ENCODE results near the gene SYK. TPM values are rescaled to one million over a fixed set of nuclear protein-coding genes. Genes with fewer than 3 reads are reported as not detected.

SYK gene
- total RNA-seq, 2 donors from 2014 or later: 4.5 to 43.6 TPM

GRCh38 chr9:90841615-90842014 is 40.0 kb downstream of the SYK start:
- intact Hi-C loops (cut with DNase I): no loop called here
- Histone ChIP-seq H3K9me3 (no peaks in the 10 kb centered on the region), H3K27me3 (replicated peaks; ENCODE audit: insufficient read depth) (no peaks in the 10 kb centered on the region), H3K4me3 (no peak overlapping the region), H3K4me1 (replicated peaks) (no peaks in the 10 kb centered on the region), H3K27ac (no peak overlapping the region), H3K36me3 (no peaks in the 10 kb centered on the region)
- TF ChIP-seq POLR2A (IDR thresholded peaks at IDR 0.05) (no peak), CTCF (IDR thresholded peaks at IDR 0.05) (no peak), POLR2AphosphoS5 (IDR thresholded peaks at IDR 0.05) (no peak)
- DNase-seq (ENCODE audit: low spot score): no peak
- 100% methylated on average over 1 of the region's 1 CpG for WGBS

- no peaks in the 10 kb centered on the region for H3K9me3 ChIP-seq
- H3K36me3 ChIP-seq: no peaks in the 10 kb centered on the region
- DNase-seq (ENCODE audit: low spot score): no peak
- intact Hi-C loops (cut with DNase I): no loop called here
- no peak overlapping the region for H3K27ac ChIP-seq
- 92% methylated on average over 7 of the region's 7 CpGs for WGBS
- H3K4me3 ChIP-seq: no peak overlapping the region
- no peaks in the 10 kb centered on the region for H3K4me1 ChIP-seq (replicated peaks)
- no peaks in the 10 kb centered on the region for H3K27me3 ChIP-seq (replicated peaks; ENCODE audit: insufficient read depth)
- no peak for TF ChIP-seq POLR2AphosphoS5 (IDR thresholded peaks at IDR 0.05)
- no peak for TF ChIP-seq POLR2A (IDR thresholded peaks at IDR 0.05)
- TF ChIP-seq CTCF (IDR thresholded peaks at IDR 0.05): no peak
These were observed 40.7 kb downstream of the SYK start for GRCh38 chr9:90842176-90842777.

GRCh38 chr9:90842996-90843395 is 41.4 kb downstream of the SYK start:
- no peaks in the 10 kb centered on the region for H3K27me3 ChIP-seq (replicated peaks; ENCODE audit: insufficient read depth)
- WGBS: 84% methylated on average over 14 of the region's 14 CpGs
- intact Hi-C loops (cut with DNase I): no loop called here

GRCh38 chr9:90843525-90843924 is 41.9 kb downstream of the SYK start:
- 85% methylated on average over 6 of the region's 6 CpGs for WGBS
- no peaks in the 10 kb centered on the region for H3K4me1 ChIP-seq (replicated peaks)
- DNase-seq (ENCODE audit: low spot score): no peak
- intact Hi-C loops (cut with DNase I): no loop called here
- no peaks in the 10 kb centered on the region for H3K9me3 ChIP-seq
- no peak overlapping the region for H3K4me3 ChIP-seq
- no peak overlapping the region for H3K27ac ChIP-seq
- no peaks in the 10 kb centered on the region for H3K36me3 ChIP-seq
- H3K27me3 ChIP-seq (replicated peaks; ENCODE audit: insufficient read depth): no peaks in the 10 kb centered on the region
- no peak for TF ChIP-seq POLR2AphosphoS5 (IDR thresholded peaks at IDR 0.05)
- no peak for TF ChIP-seq CTCF (IDR thresholded peaks at IDR 0.05)
- no peak for TF ChIP-seq POLR2A (IDR thresholded peaks at IDR 0.05)

More at GRCh38 chr9:90842996-90843395, 41.4 kb downstream of the SYK start:
- Histone ChIP-seq H3K4me3 (no peak overlapping the region), H3K4me1 (replicated peaks) (no peaks in the 10 kb centered on the region), H3K9me3 (no peaks in the 10 kb centered on the region), H3K36me3 (no peaks in the 10 kb centered on the region), H3K27ac (no peak overlapping the region)
- TF ChIP-seq POLR2AphosphoS5 (IDR thresholded peaks at IDR 0.05) (no peak), POLR2A (IDR thresholded peaks at IDR 0.05) (no peak), CTCF (IDR thresholded peaks at IDR 0.05) (no peak)
- DNase-seq (ENCODE audit: low spot score): no peak

GRCh38 chr9:90844326-90844725 is 42.7 kb downstream of the SYK start:
- Histone ChIP-seq H3K9me3 (no peaks in the 10 kb centered on the region), H3K4me3 (no peak overlapping the region), H3K27ac (no peak overlapping the region), H3K4me1 (replicated peaks) (no peaks in the 10 kb centered on the region), H3K27me3 (replicated peaks; ENCODE audit: insufficient read depth) (no peaks in the 10 kb centered on the region), H3K36me3 (no peaks in the 10 kb centered on the region)
- intact Hi-C loops (cut with DNase I): no loop called here
- TF ChIP-seq POLR2A (IDR thresholded peaks at IDR 0.05) (no peak), CTCF (IDR thresholded peaks at IDR 0.05) (no peak), POLR2AphosphoS5 (IDR thresholded peaks at IDR 0.05) (no peak)
- DNase-seq (ENCODE audit: low spot score): no peak
